Neuronal stem cell (in vitro differentiated cells): ENCODE measurements around the gene ANKMY1.

Source experiments
- DNase-seq: peaks from one replicate; pipeline ENCODE4 v3.0.0-alpha.2; 2013; ENCODE audit warnings: low spot score
- H2AFZ ChIP-seq: one replicate; pipeline ENCODE4 v1.6.1; 2013; ENCODE audit warnings: mild to moderate bottlenecking, low read length, inconsistent platforms
- H2AK5ac ChIP-seq: 2 replicates; pipeline ENCODE4 v1.6.1; 2013; ENCODE audit warnings: low read depth, mild to moderate bottlenecking, inconsistent platforms, low read length, moderate library complexity, mixed read lengths
- H2BK120ac ChIP-seq: 2 replicates; pipeline ENCODE4 v1.6.1; 2013; ENCODE audit warnings: low read depth, mild to moderate bottlenecking, inconsistent platforms, low read length, moderate library complexity, mixed read lengths
- H2BK12ac ChIP-seq: one replicate; pipeline ENCODE4 v1.6.1; 2013; ENCODE audit warnings: low read length, inconsistent platforms
- H2BK15ac ChIP-seq: 2 replicates; pipeline ENCODE4 v1.6.1; 2013; ENCODE audit warnings: mild to moderate bottlenecking, low read length, inconsistent platforms, mixed read lengths
- H2BK5ac ChIP-seq: one replicate; pipeline ENCODE4 v1.6.1; 2013; ENCODE audit warnings: inconsistent platforms, mild to moderate bottlenecking, low read length, moderate library complexity
- H3K14ac ChIP-seq: one replicate; pipeline ENCODE4 v1.6.1; 2013; ENCODE audit warnings: low read length, inconsistent platforms
- H3K18ac ChIP-seq: 2 replicates; pipeline ENCODE4 v1.6.1; 2013; ENCODE audit warnings: low read length, inconsistent platforms
- H3K23ac ChIP-seq: 2 replicates; pipeline ENCODE4 v1.6.1; 2013; ENCODE audit warnings: low read depth, mild to moderate bottlenecking, mixed read lengths, low read length, inconsistent platforms; ENCODE audit not compliant: poor library complexity
- H3K27ac ChIP-seq: replicated peaks from 3 replicates; pipeline ENCODE4 v1.5.1; 2013; ENCODE audit warnings: low read length, inconsistent platforms
- H3K27me3 ChIP-seq, 3 experiments: 2 replicates each; pipeline ENCODE4 v1.6.1; 2013; ENCODE audit warnings: low read length in 3 of 3, mild to moderate bottlenecking in 2 of 3, inconsistent platforms in 1 of 3, low read depth in 1 of 3, mixed read lengths in 1 of 3, moderate library complexity in 1 of 3; ENCODE audit not compliant: control insufficient read depth in 3 of 3, insufficient read depth in 3 of 3
- H3K36me3 ChIP-seq, 2 donors: replicated peaks in 1 of 2; 2 replicates each; pipeline ENCODE4 v1.6.1; 2013; ENCODE audit warnings: low read length in 2 of 2; ENCODE audit not compliant: control insufficient read depth in 2 of 2, insufficient read depth in 2 of 2
- H3K4ac ChIP-seq: 2 replicates; pipeline ENCODE4 v1.6.1; 2013; ENCODE audit warnings: inconsistent platforms, mild to moderate bottlenecking, low read length, moderate library complexity
- H3K4me1 ChIP-seq, 2 donors: 1 replicate in 1 of 2; 2 replicates in 1 of 2; pipeline ENCODE4 v1.6.1; 2013; ENCODE audit warnings: low read length in 2 of 2, low read depth in 1 of 2; ENCODE audit not compliant: control insufficient read depth in 2 of 2, insufficient read depth in 1 of 2
- H3K4me2 ChIP-seq: one replicate; pipeline ENCODE4 v1.6.1; 2013; ENCODE audit warnings: mild to moderate bottlenecking, low read length, inconsistent platforms; ENCODE audit not compliant: insufficient read depth, poor library complexity, severe bottlenecking
- H3K4me3 ChIP-seq, 2 donors: 2 replicates each; pipeline ENCODE4 v1.5.1; 2013; ENCODE audit warnings: low read length in 2 of 2, mild to moderate bottlenecking in 2 of 2, inconsistent platforms in 1 of 2, moderate library complexity in 1 of 2
- H3K79me1 ChIP-seq: one replicate; pipeline ENCODE4 v1.6.1; 2013; ENCODE audit warnings: low read depth, mild to moderate bottlenecking, inconsistent platforms, low read length, moderate library complexity
- H3K9ac ChIP-seq: one replicate; pipeline ENCODE4 v1.6.1; 2013; ENCODE audit warnings: mild to moderate bottlenecking, low read depth, low read length, inconsistent platforms; ENCODE audit not compliant: poor library complexity
- H3K9me3 ChIP-seq, 2 donors: replicated peaks in 1 of 2; 2 replicates each; pipeline versions ENCODE3 to v1.6.1; 2013; ENCODE audit warnings: low read length in 2 of 2, mild to moderate bottlenecking in 2 of 2, inconsistent platforms in 1 of 2, low read depth in 1 of 2, mixed read lengths in 1 of 2, moderate library complexity in 1 of 2; ENCODE audit not compliant: control insufficient read depth in 2 of 2, insufficient read depth in 1 of 2
- H4K8ac ChIP-seq: one replicate; pipeline ENCODE4 v1.6.1; 2013; ENCODE audit warnings: low read depth, mild to moderate bottlenecking, inconsistent platforms, low read length, moderate library complexity
- H4K91ac ChIP-seq: one replicate; pipeline ENCODE4 v1.6.1; 2013; ENCODE audit warnings: low read length, low read depth, mild to moderate bottlenecking, inconsistent platforms; ENCODE audit not compliant: poor library complexity
- WGBS, 2 donors: extraction: QIAGEN DNeasy Blood & Tissue Kit; methylation state at CpG; one replicate each; pipeline ENCODE4 v1.1.7; 2013; ENCODE audit warnings: missing lambda C conversion rate in 2 of 2, mixed read lengths in 1 of 2; ENCODE audit not compliant: insufficient read length in 2 of 2, insufficient replicate concordance in 1 of 2; ENCODE audit errors: extremely low coverage in 2 of 2; 5-methylcytosine and 5-hydroxymethylcytosine counted together

ANKMY1 gene

DNA sequence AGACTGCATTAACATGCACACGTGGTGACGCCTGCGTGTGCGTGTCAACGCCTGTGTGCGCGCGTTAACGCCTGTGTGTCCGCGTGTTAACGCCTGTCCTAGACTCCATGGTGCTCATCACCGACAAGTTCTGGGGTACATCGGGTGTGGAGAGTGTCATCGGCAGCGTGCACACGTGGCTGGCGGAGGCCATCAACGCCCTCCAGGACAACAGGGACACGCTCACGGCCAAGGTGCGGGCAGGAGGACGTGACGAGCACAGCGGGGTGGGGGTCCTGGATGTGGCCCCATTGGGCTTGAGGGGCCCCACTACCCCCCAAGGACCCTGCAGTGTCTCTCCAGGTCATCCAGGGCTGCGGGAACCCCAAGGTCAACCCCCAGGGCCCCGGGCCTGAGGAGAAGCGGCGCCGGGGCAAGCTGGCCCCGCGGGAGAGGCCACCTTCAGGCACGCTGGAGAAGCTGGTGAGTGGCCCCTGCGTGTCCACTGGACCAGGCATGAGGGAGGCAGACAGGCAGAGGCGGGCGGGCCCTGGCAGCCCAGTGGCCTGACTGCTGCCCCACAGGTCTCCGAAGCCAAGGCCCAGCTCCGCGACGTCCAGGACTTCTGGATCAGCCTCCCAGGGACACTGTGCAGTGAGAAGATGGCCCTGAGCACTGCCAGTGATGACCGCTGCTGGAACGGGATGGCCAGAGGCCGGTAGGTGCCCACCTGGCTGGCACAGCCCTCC, 93.1 kb downstream of the ANKMY1 start:
- no peak overlapping the region for H3K4ac ChIP-seq
- H3K4me3 ChIP-seq: no peak overlapping the region
- H3K27ac ChIP-seq: no peak overlapping the region
- H3K27me3 ChIP-seq: peaks cover 0 to 2% (median 0%) of the 10 kb centered on the region in 3 experiments
- no peak overlapping the region for H3K4me2 ChIP-seq
- H3K18ac ChIP-seq: no peak overlapping the region
- H3K36me3 ChIP-seq: peaks cover 37 to 57% of the 10 kb centered on the region in 2 donors
- H2BK15ac ChIP-seq: no peak overlapping the region
- H2BK120ac ChIP-seq: no peak overlapping the region
- H2AK5ac ChIP-seq: no peak overlapping the region
- peak overlapping the region; percentile 55 for H3K23ac ChIP-seq
- peaks cover 9 to 15% of the 10 kb centered on the region in 2 donors for H3K4me1 ChIP-seq
- no peak overlapping the region for H3K9ac ChIP-seq
- peak overlapping the region; percentile 22 for H2BK12ac ChIP-seq
- H2BK5ac ChIP-seq: no peak overlapping the region
- peaks cover 0 to 5% of the 10 kb centered on the region in 2 donors for H3K9me3 ChIP-seq
- no peak overlapping the region for H4K8ac ChIP-seq
- WGBS, 2 donors: no CpG with 5 or more reads among the region's 43 CpGs
- peaks cover 14% of the 10 kb centered on the region for H3K79me1 ChIP-seq
- no peak overlapping the region for H4K91ac ChIP-seq
- H3K14ac ChIP-seq: no peak overlapping the region
- H2AFZ ChIP-seq: no peak overlapping the region
- DNase-seq: no peak

DNA sequence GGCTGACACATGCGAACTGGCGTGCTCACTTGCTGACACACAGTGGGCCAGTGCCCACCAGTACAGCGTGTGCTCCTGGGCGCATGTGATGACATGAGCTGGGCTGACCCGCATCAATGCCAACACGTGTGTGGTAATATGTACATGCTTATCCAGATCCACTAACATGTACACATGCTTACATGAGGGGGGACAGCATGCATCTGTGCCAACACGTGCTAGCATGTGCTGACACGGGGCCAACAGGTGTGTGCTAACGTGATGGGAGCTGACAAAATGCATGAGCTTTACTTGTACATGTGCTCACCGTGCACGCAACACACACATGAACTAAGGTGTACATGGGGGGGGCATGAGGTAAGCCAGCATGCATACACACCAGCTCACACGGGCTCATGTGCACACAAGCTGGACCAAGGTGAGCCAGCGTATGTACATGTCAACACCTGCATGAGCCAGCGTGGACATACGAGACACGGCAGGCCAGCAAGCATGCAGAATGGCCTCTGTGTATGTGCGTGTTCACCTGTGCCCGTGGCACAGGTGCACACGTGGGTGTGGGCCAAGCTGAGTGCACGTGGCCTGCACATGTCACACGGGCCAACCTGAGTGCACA, 93.8 kb downstream of the ANKMY1 start:
- Histone ChIP-seq H3K4me3 (peak overlapping the region in 1 of 2 donors; percentile 43), H3K18ac (no peak overlapping the region), H3K9me3 (peaks cover 0 to 4% of the 10 kb centered on the region in 2 donors), H2BK15ac (no peak overlapping the region), H3K27ac (no peak overlapping the region), H3K14ac (peak overlapping the region; percentile 8), H3K4me2 (no peak overlapping the region), H3K23ac (peak overlapping the region; percentile 55), H2AK5ac (no peak overlapping the region), H3K36me3 (peaks cover 36 to 57% of the 10 kb centered on the region in 2 donors), H2AFZ (no peak overlapping the region), H3K27me3 (peaks cover 0 to 2% (median 0%) of the 10 kb centered on the region in 3 experiments), H2BK12ac (peak overlapping the region; percentile 90), H2BK5ac (no peak overlapping the region), H3K79me1 (peaks cover 14% of the 10 kb centered on the region), H3K4ac (no peak overlapping the region), H4K8ac (peak overlapping the region; percentile 92), H3K4me1 (peaks cover 9 to 22% of the 10 kb centered on the region in 2 donors), H4K91ac (peak overlapping the region; percentile 92), H2BK120ac (no peak overlapping the region), H3K9ac (peak overlapping the region; percentile 77)
- no peak for DNase-seq
- no CpG with 5 or more reads among the region's 21 CpGs for WGBS, 2 donors

DNA sequence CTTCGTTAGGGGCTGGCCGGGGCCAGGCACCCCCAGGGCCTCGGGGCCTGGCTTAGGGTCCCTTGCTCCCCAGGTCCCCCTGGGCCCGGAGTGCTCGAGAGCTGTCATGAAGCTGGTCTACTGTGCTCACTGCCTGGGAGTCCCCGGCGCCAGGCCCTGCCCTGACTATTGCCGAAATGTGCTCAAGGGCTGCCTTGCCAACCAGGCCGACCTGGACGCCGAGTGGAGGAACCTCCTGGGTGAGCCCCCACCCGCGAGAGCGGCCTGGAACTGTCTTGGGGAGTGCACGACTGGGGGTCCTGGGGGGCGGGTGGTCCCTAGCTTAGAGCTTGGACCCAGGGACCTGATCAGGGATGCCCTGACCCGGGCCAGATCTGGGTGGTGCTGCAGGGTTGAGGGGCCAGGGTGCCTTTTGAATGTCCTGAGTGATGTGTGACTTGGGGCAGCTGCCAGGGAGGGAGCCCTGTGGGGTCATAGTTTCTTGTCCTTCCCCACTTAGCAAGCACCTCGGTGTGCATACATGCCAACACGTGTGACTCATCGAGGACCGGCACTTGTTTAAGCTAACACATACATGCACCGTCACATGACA, 94.4 kb downstream of the ANKMY1 start:
- Histone ChIP-seq H2AK5ac (no peak overlapping the region), H3K4ac (no peak overlapping the region), H2BK5ac (no peak overlapping the region), H3K4me2 (no peak overlapping the region), H3K9me3 (peaks cover 0 to 4% of the 10 kb centered on the region in 2 donors), H3K79me1 (peaks cover 14% of the 10 kb centered on the region), H2AFZ (no peak overlapping the region), H4K8ac (no peak overlapping the region), H3K27me3 (peaks cover 0 to 2% (median 0%) of the 10 kb centered on the region in 3 experiments), H2BK15ac (no peak overlapping the region), H3K9ac (peak overlapping the region; percentile 77), H3K4me3 (peak overlapping the region in 1 of 2 donors; percentile 9), H3K23ac (peak overlapping the region; percentile 55), H4K91ac (no peak overlapping the region), H3K14ac (peak overlapping the region; percentile 8), H3K36me3 (peaks cover 36 to 57% of the 10 kb centered on the region in 2 donors), H3K4me1 (peaks cover 14 to 28% of the 10 kb centered on the region in 2 donors), H2BK12ac (no peak overlapping the region), H2BK120ac (no peak overlapping the region), H3K27ac (no peak overlapping the region), H3K18ac (peak overlapping the region; percentile 17)
- no CpG with 5 or more reads among the region's 22 CpGs for WGBS, 2 donors
- no peak for DNase-seq
